Tibial artery (tissue), 4 donors: ENCODE measurements around the gene TPM1.
A peak's percentile ranks its signal among the peaks of the same experiment; 100 is the strongest.

Source experiments
- DNase-seq, 2 donors: peaks; one replicate each; pipeline ENCODE4 v3.0.0-alpha.2; 2019
- H3K27ac ChIP-seq, 2 donors: fragments of 200-600 bp; sonication (generic) in 1 of 2; 1 replicate in 1 of 2; 2 replicates in 1 of 2; pipeline ENCODE4 v1.5.1; 2018 to 2019; ENCODE audit warnings: mild to moderate bottlenecking in 1 of 2
- H3K27me3 ChIP-seq, 2 donors: fragments of 200-600 bp; sonication (generic) in 1 of 2; one replicate each; pipeline versions ENCODE4 v1.5.1 to v1.6.0; 2016 to 2019
- H3K36me3 ChIP-seq, 3 donors: fragments of 200-600 bp; sonication (generic) in 2 of 3; one replicate each; pipeline ENCODE4 v1.5.1; 2016 to 2019; ENCODE audit warnings: mild to moderate bottlenecking in 2 of 3
- H3K4me1 ChIP-seq, 4 donors: fragments of 200-600 bp; sonication (generic) in 2 of 4; 1 replicate in 3 of 4; 2 replicates in 1 of 4; pipeline ENCODE4 v1.5.1; 2016 to 2019
- H3K4me3 ChIP-seq, 2 donors: fragments of 200-600 bp; sonication (generic) in 1 of 2; 1 replicate in 1 of 2; 2 replicates in 1 of 2; pipeline ENCODE4 v1.5.1; 2018 to 2019; ENCODE audit warnings: mild to moderate bottlenecking in 2 of 2
- H3K9me3 ChIP-seq, 3 donors: fragments of 200-600 bp; sonication (generic) in 1 of 3; one replicate each; pipeline ENCODE4 v1.5.1; 2016 to 2019
- intact Hi-C: fragments of 100-400 bp; cut with DNase I; formaldehyde crosslinking; loops from one replicate; pipeline ENCODE4 v1.15.0; 2023; ENCODE audit warnings: low total_unique reads
- TF ChIP-seq, protein P1 (sequence below), 2 experiments: fragments of 200-600 bp in 1 of 2; fragments of 450-650 bp in 1 of 2; IDR thresholded peaks; one replicate each; pipeline ENCODE4 v1.5.1; 2017 to 2019; ENCODE audit warnings: antibody characterized with exemption in 2 of 2, mild to moderate bottlenecking in 1 of 2, moderate library complexity in 1 of 2

The TPM1 gene

DNA sequence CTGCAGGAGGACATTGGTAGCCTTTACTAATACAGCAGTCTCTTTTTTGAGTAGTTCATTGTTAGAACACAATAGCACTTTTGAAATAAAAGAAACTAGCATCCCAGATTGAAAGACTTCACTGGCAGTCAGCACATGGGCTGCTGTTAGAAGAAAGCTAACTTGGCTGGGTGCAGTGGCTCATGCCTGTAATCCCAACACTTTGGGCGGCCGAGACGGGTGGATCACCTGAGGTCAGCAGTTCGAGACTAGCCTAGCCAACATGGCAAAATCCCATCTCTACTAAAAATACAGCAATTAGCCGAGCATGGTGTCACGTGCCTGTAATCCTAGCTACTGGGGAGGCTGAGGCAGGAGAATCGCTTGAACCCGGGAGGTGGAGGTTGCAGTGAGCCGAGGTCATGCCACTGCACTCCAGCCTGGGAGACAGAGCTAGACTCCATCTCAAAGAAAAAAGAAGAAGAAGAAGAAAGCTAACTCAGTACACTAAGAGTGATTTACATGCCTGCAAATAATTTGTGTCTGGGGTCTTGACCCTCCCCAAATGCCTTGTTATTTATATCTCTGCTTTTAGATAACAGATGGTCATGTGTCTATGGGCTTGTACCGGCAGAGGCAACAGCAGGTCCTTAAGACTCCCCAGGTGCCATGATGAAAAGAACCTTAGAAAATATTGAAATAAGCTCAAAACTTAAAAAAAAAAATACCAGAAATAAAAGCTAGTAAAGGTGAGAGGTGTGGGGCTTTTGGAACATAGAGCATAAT lies 9.7 kb downstream of the TPM1 start:
- H3K36me3 ChIP-seq: peaks cover 14 to 25% (median 22%) of the 10 kb centered on the region in 3 donors
- peak overlapping the region in 1 of 2 donors; percentile 16 for H3K4me3 ChIP-seq
- no peaks in the 10 kb centered on the region for H3K27me3 ChIP-seq
- peaks cover 5 to 93% (median 75%) of the 10 kb centered on the region in 4 donors for H3K4me1 ChIP-seq
- TF ChIP-seq, protein P1, sequence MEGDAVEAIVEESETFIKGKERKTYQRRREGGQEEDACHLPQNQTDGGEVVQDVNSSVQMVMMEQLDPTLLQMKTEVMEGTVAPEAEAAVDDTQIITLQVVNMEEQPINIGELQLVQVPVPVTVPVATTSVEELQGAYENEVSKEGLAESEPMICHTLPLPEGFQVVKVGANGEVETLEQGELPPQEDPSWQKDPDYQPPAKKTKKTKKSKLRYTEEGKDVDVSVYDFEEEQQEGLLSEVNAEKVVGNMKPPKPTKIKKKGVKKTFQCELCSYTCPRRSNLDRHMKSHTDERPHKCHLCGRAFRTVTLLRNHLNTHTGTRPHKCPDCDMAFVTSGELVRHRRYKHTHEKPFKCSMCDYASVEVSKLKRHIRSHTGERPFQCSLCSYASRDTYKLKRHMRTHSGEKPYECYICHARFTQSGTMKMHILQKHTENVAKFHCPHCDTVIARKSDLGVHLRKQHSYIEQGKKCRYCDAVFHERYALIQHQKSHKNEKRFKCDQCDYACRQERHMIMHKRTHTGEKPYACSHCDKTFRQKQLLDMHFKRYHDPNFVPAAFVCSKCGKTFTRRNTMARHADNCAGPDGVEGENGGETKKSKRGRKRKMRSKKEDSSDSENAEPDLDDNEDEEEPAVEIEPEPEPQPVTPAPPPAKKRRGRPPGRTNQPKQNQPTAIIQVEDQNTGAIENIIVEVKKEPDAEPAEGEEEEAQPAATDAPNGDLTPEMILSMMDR (IDR thresholded peaks at IDR 0.05): no peak
- intact Hi-C loops: no loop called here
- no peaks in the 10 kb centered on the region for H3K9me3 ChIP-seq
- peak overlapping the region; percentile 93 to 97 for H3K27ac ChIP-seq
- DNase-seq: no peak

DNA sequence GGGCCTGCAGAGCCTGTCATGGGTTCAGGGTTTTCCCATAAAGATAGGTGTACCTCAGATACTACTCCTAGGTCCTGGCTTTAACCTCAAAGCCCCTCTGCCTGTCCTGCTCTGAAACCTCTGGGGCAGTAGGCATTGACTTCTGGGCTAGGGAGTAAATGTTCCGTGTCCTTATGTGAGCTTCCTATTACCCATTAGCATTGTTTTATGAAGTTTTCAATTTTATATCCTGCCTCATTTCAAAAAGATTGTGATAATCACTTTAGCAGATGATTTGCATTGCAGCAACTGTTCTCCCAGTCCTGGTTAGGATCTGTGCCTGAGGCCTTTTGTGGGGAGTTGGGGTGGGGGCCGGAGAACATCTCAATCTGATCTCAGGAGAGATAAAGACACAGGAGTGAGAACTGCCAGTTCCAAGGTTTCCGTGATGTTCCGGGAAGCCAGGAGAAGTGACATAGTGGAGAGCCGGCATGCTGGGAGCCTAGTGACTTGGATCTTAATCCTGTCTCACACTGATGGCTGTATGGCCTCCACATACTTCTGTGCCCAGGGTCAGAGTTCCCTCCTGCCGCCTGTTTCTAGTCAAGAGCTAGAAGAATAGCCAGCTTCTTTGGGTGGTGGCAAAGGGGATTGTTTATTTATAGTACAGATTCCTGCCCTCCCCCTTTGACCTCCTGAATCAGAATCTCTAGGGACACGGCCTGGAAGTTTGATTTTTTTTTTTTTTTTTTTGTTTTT lies 10.6 kb downstream of the TPM1 start:
- peak overlapping the region in 1 of 2 donors; percentile 17 for H3K4me3 ChIP-seq

DNA sequence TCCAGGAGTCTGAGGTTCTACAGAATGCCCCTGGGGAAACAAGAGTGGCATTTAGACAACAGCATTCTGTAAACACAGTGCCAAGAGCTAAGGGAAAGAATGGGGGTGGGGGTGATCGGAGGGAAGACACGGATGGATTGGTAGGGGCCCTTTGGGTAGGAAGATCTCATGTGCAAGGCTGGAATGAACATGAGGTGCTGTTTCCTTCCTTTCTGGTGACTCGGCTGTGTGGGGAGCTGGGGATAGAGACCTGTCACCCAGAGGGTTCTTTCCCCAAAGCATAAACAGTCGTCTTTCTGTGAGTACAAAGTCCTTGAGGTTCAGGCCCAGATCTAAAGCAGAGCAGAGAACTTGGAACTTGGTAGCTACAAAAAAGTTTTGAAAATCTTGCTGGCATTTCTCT lies 11.7 kb downstream of the TPM1 start:
- DNase-seq: no peak
- H3K4me1 ChIP-seq: peaks cover 5 to 99% (median 69%) of the 10 kb centered on the region in 4 donors
- intact Hi-C loops: no loop called here
- peak overlapping the region; percentile 93 to 97 for H3K27ac ChIP-seq
- TF ChIP-seq, protein P1 (IDR thresholded peaks at IDR 0.05): no peak
- peak overlapping the region in 1 of 2 donors; percentile 7 for H3K4me3 ChIP-seq
- H3K9me3 ChIP-seq: no peaks in the 10 kb centered on the region
- H3K36me3 ChIP-seq: peaks cover 34 to 45% (median 37%) of the 10 kb centered on the region in 3 donors
- no peaks in the 10 kb centered on the region for H3K27me3 ChIP-seq

More for the DNA sequence above, 10.6 kb downstream of the TPM1 start:
- Histone ChIP-seq H3K36me3 (peaks cover 22 to 33% (median 26%) of the 10 kb centered on the region in 3 donors), H3K4me1 (peaks cover 5 to 95% (median 74%) of the 10 kb centered on the region in 4 donors), H3K27me3 (no peaks in the 10 kb centered on the region), H3K9me3 (no peaks in the 10 kb centered on the region), H3K27ac (peak overlapping the region; percentile 93 to 97)
- DNase-seq: peak; percentile 84 to 87
- intact Hi-C loops: no loop called here
- TF ChIP-seq, protein P1 (IDR thresholded peaks at IDR 0.05): no peak

DNA sequence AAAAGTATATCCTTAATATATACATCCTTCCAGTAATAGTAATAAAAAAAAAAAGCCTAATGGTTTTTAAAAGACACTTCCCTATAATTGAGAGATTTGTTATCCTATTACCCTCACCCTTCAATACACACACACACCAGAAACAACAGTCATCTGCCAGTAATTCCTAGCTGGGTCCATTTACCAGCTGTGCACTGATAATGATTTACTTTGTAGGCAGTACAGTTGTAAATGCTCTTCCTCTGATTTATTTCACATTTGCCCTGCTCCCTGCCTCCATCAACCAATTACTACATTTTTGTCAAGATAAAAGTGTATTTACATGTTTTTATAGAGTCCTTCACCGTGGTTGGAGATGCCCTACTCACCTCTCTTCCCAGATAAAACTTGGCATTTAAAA lies 12.4 kb downstream of the TPM1 start:
- Histone ChIP-seq H3K4me1 (peaks cover 5 to 99% (median 67%) of the 10 kb centered on the region in 4 donors), H3K27me3 (no peaks in the 10 kb centered on the region), H3K27ac (peak overlapping the region; percentile 93 to 97), H3K9me3 (no peaks in the 10 kb centered on the region), H3K4me3 (no peak overlapping the region), H3K36me3 (peaks cover 41 to 49% (median 41%) of the 10 kb centered on the region in 3 donors)
- intact Hi-C loops: no loop called here
- DNase-seq: no peak
- TF ChIP-seq, protein P1 (IDR thresholded peaks at IDR 0.05): no peak

DNA sequence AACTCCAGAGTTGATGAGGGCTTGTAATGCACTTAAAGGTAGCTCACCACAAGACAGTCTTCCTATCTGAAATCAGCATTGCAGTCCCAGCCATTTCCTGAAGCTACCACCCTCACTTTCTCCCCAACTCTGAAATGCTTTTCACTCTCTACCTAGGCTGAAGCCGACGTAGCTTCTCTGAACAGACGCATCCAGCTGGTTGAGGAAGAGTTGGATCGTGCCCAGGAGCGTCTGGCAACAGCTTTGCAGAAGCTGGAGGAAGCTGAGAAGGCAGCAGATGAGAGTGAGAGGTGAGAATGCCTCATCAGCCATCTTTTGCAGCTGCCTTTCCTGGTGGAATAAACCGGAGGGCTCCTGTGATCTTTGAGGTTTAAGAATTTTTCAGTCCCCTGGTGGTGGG lies 14.3 kb downstream of the TPM1 start:
- intact Hi-C loops: no loop called here
- no peaks in the 10 kb centered on the region for H3K9me3 ChIP-seq
- DNase-seq: no peak
- H3K27ac ChIP-seq: peak overlapping the region; percentile 93 to 97
- no peak overlapping the region for H3K4me3 ChIP-seq
- H3K4me1 ChIP-seq: peaks cover 5 to 97% (median 58%) of the 10 kb centered on the region in 4 donors
- H3K27me3 ChIP-seq: no peaks in the 10 kb centered on the region
- TF ChIP-seq, protein P1 (IDR thresholded peaks at IDR 0.05): no peak
- peaks cover 53 to 65% (median 59%) of the 10 kb centered on the region in 3 donors for H3K36me3 ChIP-seq
